Stimulated activated CD8-positive, alpha-beta memory T cell treated with anti-CD3 and anti-CD28 coated beads, Interleukin-2, amount 100 ng/mL, for 48 hours (primary cell): ENCODE results near the gene IMPDH2.

Experiments used
- DNase-seq, 2 donors: peaks; one replicate each; pipeline ENCODE4 v3.0.0-alpha.2; 2020; ENCODE audit warnings: low read depth in 2 of 2

The IMPDH2 gene

GRCh38 chr3:49006408-49007067 lies 22.7 kb downstream of the IMPDH2 start:
- no peak for DNase-seq

- DNase-seq, result no peak
These were observed 23.2 kb downstream of the IMPDH2 start for GRCh38 chr3:49005998-49006397.

GRCh38 chr3:49005303-49005680 lies 23.9 kb downstream of the IMPDH2 start:
- DNase-seq, result no peak

- DNase-seq, result no peak
These were observed 24.6 kb downstream of the IMPDH2 start for GRCh38 chr3:49004352-49005302.

GRCh38 chr3:49001155-49001554 lies 28.0 kb downstream of the IMPDH2 start:
- no peak for DNase-seq

- no peak for DNase-seq
These were observed 29.9 kb downstream of the IMPDH2 start for GRCh38 chr3:48999085-48999858.

GRCh38 chr3:48997714-48998637 lies 31.2 kb downstream of the IMPDH2 start:
- no peak for DNase-seq

- DNase-seq, result no peak
These were observed 32.0 kb downstream of the IMPDH2 start for GRCh38 chr3:48997102-48997635.

GRCh38 chr3:48996640-48997039 lies 32.6 kb downstream of the IMPDH2 start:
- DNase-seq, result no peak

- no peak for DNase-seq
These were observed 35.4 kb downstream of the IMPDH2 start for GRCh38 chr3:48993834-48994233.

GRCh38 chr3:48991851-48992545 lies 37.2 kb downstream of the IMPDH2 start:
- no peak for DNase-seq

GRCh38 chr3:48990636-48991469 lies 38.3 kb downstream of the IMPDH2 start:
- no peak for DNase-seq

- DNase-seq, result peak; percentile 77 to 80
These were observed 39.2 kb downstream of the IMPDH2 start, which contains the start of gene P4HTM for GRCh38 chr3:48989796-48990635. P4HTM (plus strand) TSS chr3:48990241; CDS start chr3:48990257, 16 bp downstream.

GRCh38 chr3:48989126-48989795 lies 39.9 kb downstream of the IMPDH2 start:
- no peak for DNase-seq

- no peak for DNase-seq
These were observed 43.3 kb downstream of the IMPDH2 start for GRCh38 chr3:48985831-48986376.

GRCh38 chr3:48984663-48985062 lies 44.5 kb downstream of the IMPDH2 start:
- DNase-seq, result no peak

GRCh38 chr3:48983096-48983495 lies 46.1 kb downstream of the IMPDH2 start:
- DNase-seq, result no peak
